NCI-H2196 (cell line): ENCODE measurements around the gene EML1.

Source experiments
- DNase-seq: peaks from one replicate; lab custom pipeline; 2025; ENCODE audit not compliant: unreplicated experiment; lab: John Stamatoyannopoulos, UW

Gene EML1

DNA sequence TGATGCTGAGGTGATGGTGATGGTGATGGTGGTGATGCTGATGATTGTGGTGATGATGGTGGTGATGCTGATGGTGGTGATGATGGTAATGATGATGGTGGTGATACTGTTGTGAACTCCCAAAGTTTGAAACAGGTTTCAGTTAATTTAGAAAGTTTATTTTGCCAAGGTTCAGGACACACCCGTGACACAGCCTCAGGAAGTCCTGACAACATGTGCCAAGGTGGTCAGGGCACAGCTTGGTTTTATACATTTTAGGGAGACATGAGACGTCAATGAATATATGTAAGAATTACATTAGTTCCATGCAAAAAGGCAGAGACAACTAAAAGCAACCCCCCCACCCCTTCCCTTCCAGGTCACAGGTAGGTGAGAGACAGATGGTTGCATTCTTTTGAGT is 159.2 kb downstream of the EML1 start:
- no peak for DNase-seq

DNA sequence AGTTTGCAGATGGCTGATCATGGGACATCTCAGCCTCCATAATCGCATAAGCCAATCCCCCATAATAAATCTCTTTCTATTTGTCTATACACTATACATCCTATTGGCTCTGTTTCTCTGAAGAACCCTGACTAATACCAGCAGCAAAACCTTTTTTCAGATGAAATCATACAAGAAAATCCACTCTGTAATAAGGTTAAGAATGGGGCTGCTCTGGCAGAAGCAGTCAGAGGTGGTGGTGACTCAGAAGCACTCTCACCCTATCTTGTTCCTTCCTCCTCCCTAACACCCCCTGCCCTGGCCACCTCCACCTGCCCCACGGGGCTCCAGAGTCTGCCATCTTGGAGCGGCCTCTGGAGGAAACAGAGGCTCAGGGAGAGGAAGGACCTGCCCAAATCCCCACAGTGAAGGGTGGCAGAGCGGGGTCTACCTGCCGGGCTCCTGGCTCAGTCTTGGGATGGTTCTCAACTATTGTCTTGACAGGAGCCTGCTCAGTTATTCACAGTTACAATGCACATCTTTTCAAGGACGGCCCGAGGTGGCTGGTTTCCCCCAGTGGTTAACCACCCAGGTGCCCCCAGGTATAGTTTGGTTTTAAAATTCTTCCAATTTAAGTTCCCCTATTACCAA is 162.7 kb downstream of the EML1 start:
- DNase-seq, result no peak

DNA sequence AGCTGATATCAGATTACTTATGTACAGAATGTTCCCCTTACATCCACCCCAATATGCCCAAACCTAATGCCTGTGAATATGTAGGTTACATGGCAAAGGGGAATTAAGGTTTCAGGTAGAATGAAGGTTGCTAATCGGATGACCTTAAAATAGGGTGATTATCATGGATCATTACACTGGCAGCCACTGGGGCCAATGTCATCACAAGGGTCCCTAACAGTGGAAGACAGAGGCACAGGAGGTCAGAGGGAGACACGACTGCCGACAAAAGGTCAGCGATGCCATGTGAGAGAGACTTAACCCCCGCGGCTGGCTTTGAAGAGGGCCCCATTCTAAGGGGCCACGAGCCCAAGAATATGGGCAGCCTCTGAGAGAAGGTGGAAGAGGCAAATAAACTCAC is 165.2 kb downstream of the EML1 start:
- DNase-seq, result no peak

DNA sequence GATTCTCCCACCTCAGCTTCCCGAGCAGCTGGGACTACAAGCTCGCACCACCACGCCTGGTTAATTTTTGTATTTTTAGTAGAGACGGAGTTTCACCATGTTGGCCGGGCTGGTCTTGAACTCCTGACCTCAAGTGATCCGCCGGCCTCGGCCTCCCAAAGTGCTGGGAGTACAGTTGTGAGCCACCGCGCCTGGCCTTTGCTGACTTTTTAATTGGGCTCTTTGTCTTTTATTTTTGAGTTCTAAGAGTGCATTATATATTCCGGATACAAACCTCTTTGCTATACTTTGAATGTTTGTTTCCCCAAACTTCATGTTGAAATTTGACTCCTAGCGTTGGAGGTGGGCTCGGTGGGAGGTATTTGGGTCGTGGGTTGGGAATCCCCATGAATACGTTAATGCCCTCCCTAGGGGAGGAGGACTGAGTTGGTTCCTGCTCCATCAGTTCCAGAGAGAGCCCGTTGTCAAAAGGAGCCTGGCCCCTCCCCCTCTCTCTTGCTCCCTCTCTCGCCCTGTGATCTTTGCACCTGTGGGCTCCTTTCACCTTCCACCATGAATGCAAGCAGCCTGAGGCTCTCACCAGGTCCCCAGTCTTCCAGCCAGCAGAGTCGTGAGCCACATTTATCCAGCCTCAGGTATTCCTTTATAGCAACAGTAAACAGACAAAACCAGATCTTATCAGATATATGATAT is 168.8 kb downstream of the EML1 start:
- DNase-seq, result no peak

DNA sequence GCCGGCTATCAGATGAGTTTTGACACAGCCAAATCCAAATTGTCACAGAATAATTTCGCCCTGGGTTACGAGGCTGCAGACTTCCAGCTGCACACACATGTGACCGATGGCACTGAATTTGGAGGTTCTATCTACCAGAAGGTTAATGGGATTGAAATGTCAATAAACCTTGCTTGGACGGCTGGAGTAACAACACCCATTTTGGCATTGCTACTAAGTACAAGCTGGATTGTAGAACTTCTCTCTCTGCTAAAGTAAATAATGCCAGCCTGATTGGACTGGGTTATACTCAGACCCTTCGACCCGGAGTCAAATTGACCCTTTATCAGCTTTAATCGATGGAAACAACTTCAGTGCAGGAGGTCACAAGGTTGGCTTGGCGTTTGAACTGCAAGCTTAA is 171.8 kb downstream of the EML1 start:
- no peak for DNase-seq

DNA sequence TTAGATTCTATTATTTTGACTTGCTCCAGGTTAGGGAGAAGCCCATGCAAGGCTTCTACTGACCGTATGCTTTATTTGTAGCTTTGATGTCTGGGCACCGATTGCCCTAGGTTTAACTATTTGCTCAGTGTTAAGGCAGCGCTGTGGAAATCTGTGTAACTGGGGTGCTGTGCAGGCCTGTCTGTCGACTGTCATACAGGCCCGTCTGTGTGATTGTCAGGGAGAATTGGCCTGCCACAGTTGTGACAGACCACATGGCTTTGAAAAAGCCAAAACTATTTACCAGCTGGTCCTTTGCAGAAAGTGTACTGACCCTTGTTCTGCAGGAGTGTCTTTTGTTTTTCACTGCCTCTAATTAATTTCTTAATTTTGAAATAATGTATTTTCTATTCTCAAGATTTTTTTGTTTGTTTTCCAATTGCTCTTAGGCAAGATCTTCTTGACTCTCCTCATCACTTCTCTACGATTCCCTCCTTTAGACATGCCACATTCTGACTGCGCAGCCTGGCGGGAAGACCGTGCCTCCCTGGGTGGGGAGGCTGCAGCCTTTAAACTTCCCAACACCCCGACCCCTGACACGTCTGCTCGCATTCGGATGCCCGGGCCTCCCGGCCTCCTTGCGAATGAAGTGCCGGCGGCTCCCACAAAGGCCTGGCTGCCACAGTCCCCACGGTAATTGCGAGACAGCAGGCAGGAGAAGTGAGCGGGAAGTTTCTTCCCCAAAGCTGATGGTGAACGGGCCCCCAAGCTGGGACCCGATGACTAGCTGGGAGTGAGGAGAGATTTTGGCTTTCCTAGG is 173.0 kb downstream of the EML1 start:
- DNase-seq, result no peak

DNA sequence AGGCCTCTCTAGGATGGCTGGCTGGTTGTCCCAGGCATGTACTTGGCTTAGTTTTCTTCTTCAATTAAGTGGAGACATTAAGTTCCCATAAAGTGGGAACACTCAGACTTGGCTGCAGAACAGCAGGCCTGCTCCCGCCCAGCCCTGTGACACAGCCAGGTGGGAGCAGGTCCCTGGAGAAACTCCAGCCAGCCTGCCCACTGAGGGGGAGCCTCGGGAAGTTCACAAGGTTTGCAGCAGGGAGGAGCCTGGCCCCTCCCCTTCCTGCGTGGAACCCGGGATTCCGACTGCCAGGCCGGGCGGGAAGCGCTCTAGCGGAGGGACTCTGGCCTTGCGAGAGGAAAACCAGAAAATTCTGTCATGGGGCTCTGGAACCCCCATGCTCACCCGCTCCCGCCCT is 173.7 kb downstream of the EML1 start:
- DNase-seq, result no peak

DNA sequence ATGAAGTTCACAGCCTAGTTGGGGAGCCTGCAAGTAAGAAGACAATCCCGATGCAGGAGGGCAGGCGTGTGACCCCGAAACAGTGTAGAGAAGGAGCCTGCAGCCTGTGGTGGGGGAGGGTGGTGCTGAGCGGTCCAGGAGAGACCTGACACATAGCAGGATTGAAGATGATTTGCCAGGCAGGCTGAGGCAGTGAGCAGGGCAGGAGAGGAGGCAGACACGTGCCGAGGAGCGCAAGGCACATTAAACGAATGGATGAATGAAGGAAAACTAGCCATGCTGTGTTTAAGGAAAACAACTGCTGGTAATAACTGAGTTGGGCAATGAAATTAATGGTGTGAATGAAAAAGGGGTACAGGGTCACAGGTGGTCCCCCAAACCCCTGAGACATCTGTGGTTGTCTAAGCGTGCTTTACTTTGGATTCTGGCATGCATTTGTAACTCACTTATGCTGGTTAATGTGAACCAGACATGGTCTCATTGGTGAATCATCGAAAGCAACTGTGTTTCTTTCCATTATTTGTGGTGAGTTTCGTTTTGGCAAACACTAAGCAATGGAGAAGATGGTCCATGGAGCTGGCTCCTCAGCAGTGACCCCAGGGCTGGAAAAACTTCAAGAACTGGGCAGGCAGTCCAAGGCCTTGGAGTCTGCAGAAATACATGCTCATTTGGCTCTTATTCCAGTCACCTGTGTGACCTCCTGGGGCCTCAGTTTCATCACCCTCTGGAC is 175.1 kb downstream of the EML1 start:
- DNase-seq, result no peak

DNA sequence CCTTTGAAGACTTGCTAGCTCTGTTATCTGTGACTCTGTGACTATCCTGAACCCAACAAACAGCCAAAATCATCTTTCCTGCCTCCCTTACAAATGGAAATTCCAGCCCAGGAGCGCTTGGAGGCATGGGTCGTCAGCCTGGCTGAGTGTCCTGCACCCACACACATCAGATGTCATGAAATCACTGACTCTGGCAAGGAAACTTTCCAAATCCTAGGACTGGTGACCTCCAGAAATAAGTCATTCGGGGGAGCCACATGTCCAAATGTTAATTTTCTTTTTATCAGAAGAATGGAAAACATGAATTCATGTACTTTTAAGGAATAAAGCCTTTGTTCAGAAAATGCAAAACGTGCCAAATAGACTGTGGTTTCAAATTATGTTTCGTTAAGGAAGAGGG is 175.7 kb downstream of the EML1 start:
- no peak for DNase-seq

DNA sequence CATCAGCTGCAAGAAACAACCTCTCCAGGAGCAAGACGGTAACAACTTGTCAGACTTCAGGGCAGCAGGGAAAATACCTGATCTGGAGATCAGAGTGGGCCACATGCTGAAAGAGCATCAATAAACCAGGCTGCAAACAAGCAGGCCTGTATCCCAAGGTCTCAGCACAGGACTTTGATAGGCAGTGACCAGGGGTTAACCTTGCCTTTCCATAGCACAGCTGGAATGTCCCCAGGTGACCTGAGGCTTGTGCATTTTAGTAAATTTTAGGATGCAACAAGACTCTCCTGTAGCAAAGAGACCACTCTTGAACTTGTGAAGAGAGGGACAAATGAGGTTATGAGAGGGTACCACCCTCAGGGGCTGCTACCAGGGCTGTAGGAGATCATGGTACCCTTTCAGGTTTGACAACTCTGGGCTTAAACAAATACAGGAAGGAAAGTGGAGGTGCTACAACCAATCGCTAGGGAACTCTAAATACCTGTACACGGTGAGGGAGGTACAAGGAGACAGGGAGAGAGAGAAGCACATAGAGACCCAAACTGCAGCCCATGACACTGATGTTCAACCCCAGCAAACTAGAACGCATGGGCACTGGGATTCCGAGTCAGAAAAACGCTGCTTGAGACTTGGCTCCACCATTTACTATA is 176.6 kb downstream of the EML1 start:
- no peak for DNase-seq

DNA sequence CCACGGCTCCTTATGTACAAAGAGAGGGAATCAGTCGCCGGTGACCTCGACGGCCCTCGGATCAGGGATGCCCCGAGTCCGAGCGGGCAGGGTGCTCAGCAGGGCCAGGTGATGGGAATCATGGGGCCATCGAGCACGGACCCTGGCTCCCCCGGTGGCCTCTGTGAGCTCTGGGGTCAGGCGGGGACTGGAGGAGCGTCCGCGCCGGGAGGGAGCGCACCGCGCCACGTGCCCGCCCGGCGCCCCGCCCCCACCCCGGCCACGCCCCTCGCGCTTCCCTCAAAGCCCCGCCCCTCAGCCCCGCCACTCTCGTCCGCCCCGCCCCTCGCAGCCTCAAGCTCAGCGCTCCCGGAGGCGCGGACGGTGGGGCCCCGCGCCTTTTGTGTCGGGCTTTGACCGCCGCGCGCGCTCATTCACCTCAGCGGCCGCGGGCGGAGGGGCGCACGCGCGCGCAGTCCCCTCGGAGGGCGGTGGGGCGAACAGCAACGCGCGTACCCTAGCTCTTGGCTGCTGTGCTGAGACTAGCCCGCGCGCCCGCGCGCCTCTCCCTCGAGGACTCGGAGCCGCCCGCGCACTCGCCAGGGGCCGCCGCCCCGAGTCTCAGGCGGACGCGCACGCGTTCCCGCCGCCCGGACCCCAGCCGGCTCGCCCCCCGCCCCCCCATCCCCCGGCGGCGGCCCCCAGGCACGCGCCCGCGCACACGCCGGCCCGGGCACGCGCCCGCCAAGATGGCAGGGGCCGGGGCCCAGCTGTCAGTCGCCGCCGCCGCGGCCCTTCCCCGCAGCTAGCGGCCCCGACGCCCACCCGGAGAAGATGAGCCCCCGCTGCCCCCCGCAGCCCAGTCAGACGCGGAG is 178.1 kb downstream of the EML1 start:
- DNase-seq, result peak; percentile 66

DNA sequence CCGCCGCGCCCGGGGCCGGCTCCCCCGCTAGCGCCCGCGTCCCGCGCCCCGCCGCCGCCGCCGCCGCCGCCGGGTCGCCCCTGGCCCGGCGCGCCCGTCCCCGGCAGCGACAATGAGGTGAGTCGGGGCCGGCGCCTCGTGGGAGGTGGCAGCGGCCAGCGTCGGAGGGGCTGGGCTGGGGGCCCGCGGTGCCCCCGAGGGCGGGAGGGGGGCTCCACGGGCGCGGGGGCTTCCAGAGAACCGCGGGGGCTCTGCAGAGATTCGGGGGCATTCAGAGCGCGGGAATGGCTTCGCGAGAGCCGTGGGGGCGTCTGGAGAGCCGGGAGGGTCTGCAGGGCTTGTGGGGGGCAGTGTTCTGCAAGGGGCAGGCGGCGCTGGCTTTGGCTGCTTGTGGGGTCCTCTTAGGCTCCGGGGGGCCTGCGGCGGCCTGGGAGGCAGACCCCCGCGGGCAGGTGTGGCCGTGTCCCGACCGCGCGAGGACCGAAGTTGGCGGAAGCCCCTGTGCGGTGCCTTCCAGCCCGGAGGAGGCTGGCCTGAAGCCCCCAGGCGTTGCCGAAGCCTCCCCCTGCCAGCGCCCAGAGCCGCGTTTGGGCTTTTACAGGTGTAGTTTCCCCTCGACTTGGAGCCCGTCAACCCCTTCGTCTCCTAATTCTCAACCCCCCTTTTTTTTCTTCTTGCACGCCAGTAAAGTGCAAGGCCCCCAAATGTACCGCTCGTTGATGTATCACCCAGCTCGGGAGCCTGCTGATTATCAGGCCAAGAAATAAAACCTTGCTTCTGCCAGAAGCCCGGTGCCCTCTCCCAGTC is 178.9 kb downstream of the EML1 start:
- no peak for DNase-seq

DNA sequence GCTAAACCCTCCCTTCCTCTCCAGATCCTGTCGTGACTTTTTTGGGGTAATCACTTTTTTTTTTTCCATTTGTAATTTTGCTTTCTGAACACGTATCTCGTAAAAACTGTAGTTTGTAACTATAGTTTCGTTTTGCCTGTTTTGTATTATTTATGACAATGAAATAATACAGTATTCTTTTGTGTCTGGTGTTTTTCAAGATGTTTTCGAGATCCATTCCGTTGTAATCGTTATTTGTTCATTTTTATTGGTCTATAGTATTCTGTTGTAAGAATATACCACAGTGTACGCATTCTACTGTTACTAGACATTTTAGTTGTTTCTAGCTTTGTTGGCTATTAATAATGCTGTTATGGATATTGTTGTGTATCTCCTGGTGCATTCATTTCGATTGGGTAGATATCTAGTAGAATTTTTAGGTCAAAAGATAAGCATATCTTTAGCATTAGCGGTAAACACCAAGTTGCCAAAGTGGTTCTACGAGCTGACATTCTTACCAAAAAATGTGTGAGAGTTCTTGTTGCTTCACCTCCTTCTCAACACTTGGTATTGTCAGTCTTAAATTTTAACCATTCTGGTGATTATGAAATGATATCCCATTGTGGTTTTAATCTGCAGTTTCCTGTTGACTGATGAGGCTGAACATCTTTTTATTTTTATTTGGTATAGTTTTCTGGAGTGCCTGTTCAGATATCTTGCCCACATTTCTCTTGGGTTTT is 179.7 kb downstream of the EML1 start:
- no peak for DNase-seq

DNA sequence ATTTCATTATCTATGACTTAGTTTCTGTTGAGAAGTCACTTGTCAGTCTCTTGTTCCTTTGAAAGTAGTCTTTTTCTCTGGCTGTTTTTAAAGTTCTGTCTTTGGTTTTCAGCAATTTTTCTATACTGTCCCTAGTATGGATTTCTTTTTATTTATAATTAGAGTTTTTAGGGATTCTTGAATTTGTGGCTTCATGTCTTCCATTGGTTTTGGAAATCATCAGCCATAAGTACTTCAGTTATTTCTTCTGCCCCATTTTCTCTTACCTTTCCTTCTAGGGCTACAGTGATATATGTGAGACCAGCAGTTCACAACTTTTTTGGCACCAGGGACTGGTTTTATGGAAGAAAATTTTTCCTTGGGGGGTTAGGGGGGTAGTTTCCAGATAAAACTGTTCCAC is 182.0 kb downstream of the EML1 start:
- no peak for DNase-seq

DNA sequence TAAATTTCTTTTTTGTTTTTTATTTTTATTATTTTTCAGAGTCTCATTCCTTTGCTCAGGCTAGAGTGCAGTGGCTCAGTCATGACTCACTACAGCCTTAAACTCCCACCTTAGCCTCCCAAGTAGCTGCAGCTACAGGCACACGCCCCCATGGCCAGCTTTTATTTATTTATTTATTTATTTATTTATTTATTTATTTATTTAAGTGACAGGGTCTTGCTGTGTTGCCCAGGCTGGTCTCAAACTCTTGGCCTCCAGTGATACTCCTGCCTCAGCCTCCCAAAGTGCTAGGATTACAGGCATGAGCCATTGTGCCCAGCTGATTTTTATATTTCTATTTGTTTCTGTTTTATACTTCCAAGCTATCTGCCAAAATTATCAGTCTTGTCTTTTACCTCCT is 182.8 kb downstream of the EML1 start:
- DNase-seq, result no peak

DNA sequence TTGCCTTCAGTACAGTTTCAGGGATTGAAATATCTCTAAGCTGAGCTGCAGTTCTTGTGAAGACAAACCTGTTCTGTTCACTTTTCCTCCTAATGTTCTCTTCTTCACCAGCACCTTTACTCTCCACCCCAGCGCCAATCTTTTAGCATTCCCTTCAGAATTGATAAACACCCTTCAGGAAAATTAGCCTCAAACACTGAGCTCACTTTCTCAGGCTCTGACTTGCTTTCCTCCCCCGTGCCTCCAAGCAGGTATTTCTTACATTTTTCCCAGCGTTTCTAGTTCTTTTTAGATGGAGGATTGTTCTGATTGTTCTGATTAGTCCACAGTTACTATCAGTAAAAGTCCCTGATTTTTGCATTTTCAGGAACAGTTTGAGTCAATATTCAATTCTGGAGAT is 183.5 kb downstream of the EML1 start:
- DNase-seq, result no peak

DNA sequence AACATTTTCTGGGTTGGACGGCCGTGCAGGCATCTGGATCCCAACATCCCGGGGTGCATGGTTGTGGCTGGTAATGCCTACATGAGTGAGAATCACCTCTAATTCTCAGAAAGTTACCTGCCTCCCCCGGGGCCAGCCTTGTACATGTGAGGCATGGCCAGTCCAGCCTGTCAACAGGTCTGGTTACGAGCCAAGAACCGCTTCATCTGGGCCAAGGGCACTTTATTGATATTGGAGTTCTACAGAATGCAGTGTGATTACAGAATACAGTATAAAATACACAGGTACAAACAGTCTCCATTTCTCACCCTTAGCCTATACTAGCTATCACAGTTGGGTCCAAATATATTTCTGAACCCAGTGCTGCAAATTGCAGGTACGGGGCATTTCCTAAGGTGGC is 187.1 kb downstream of the EML1 start:
- DNase-seq, result no peak

DNA sequence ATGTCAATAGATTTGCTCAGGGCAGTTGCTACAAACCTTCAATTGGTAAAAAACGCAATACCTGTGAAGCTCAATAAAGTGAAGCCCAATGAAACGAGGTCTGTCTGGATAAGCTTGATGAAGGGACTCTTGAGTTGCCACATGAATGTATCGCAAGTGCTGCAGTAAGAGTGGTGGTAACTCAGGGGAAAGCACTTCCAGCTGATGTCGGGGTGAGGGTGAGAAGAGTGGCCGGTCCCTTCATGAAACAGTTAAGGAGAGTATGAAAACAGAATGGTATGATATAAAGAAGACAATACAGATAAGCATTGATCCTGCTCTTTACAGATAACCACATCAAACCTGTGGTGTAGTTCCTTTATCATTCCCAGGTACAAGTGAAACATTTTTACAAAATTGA is 188.6 kb downstream of the EML1 start:
- DNase-seq, result no peak
